ENCODE measurements around the gene ATOX1. TPM values are rescaled to one million over a fixed set of nuclear protein-coding genes. Genes with fewer than 3 reads are reported as not detected.

ATOX1 gene
- total and polyA plus RNA-seq, 10 of the 15 experiments (the other 5 are each of a cell fraction or from before 2014, with no cell fraction given), result 130 to 642 (median 245) TPM

GRCh38 chr5:151697452-151697851 is 61.0 kb downstream of the ATOX1 start (continued):
- TF ChIP-seq ZBTB4 (CRISPR knock-in tag; IDR thresholded peaks at IDR 0.05) (no peak), ZZZ3 (IDR thresholded peaks at IDR 0.05; ENCODE audit: control insufficient read depth, insufficient read length, low read depth) (no peak), LARP7 (IDR thresholded peaks at IDR 0.05) (no peak), BHLHE40 (IDR thresholded peaks at IDR 0.05; ENCODE audit: borderline replicate concordance in 1 of 2, low read depth in 2 of 2, low read length in 1 of 2) (no peak), NFXL1 (IDR thresholded peaks at IDR 0.05; ENCODE audit: borderline replicate concordance) (no peak), FOXK2 (IDR thresholded peaks at IDR 0.05) (no peak), HDAC2 (IDR thresholded peaks at IDR 0.05) (no peak)
- TF ChIP-seq, protein P1, sequence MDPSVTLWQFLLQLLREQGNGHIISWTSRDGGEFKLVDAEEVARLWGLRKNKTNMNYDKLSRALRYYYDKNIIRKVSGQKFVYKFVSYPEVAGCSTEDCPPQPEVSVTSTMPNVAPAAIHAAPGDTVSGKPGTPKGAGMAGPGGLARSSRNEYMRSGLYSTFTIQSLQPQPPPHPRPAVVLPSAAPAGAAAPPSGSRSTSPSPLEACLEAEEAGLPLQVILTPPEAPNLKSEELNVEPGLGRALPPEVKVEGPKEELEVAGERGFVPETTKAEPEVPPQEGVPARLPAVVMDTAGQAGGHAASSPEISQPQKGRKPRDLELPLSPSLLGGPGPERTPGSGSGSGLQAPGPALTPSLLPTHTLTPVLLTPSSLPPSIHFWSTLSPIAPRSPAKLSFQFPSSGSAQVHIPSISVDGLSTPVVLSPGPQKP (IDR thresholded peaks at IDR 0.05; ENCODE audit: low read depth, low read length), result no peak
- TF ChIP-seq, protein P2, sequence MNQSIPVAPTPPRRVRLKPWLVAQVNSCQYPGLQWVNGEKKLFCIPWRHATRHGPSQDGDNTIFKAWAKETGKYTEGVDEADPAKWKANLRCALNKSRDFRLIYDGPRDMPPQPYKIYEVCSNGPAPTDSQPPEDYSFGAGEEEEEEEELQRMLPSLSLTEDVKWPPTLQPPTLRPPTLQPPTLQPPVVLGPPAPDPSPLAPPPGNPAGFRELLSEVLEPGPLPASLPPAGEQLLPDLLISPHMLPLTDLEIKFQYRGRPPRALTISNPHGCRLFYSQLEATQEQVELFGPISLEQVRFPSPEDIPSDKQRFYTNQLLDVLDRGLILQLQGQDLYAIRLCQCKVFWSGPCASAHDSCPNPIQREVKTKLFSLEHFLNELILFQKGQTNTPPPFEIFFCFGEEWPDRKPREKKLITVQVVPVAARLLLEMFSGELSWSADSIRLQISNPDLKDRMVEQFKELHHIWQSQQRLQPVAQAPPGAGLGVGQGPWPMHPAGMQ (IDR thresholded peaks at IDR 0.05; ENCODE audit: borderline replicate concordance), result no peak
